H1 (cell line): ENCODE measurements around the gene TLR5. TPM values are rescaled to one million over a fixed set of nuclear protein-coding genes. Genes with fewer than 3 reads are reported as not detected.

Source experiments
- CTCF ChIA-PET: fragments of 300-600 bp; sonication (Branson Sonifier 250); formaldehyde crosslinking; loops from one replicate; lab custom pipeline; 2021; ENCODE audit not compliant: partially characterized antibody; lab: Charles Lee
- POLR2A ChIA-PET: fragments of 300-600 bp; sonication (Branson Sonifier 250); formaldehyde crosslinking; loops from one replicate; lab custom pipeline; 2021; ENCODE audit warnings: inconsistent platforms; ENCODE audit not compliant: partially characterized antibody; lab: Charles Lee
- DNase-seq, 2 experiments: peaks; one replicate each; pipeline versions ENCODE4 v3.0.0 to v3.0.0-alpha.2; 2010 to 2022; ENCODE audit warnings: low spot score in 2 of 2, low read depth in 1 of 2, mixed read lengths in 1 of 2
- FAIRE-seq: peaks from 2 replicates; lab custom pipeline; 2011; peaks lifted over from hg19 to GRCh38; lab: Jason Lieb, UNC
- H2AFZ ChIP-seq: 2 replicates; pipeline ENCODE4 v1.8.1; 2012; ENCODE audit warnings: low read length, inconsistent platforms
- H2AK5ac ChIP-seq: 2 replicates; pipeline ENCODE4 v1.6.1; 2013; ENCODE audit warnings: low read depth, low read length
- H2BK120ac ChIP-seq: replicated peaks from 2 replicates; pipeline ENCODE3; 2013; ENCODE audit warnings: low read depth, low read length, inconsistent platforms
- H2BK12ac ChIP-seq: 2 replicates; pipeline ENCODE4 v1.6.1; 2013; ENCODE audit warnings: low read depth, low read length
- H2BK15ac ChIP-seq: 2 replicates; pipeline ENCODE4 v1.6.1; 2013; ENCODE audit warnings: low read length
- H2BK20ac ChIP-seq: 2 replicates; pipeline ENCODE4 v1.6.1; 2013; ENCODE audit warnings: low read length
- H2BK5ac ChIP-seq: 2 replicates; pipeline ENCODE4 v1.6.1; 2013; ENCODE audit warnings: low read depth, low read length
- H3K14ac ChIP-seq: 2 replicates; pipeline ENCODE4 v1.6.1; 2013; ENCODE audit warnings: inconsistent platforms; ENCODE audit not compliant: insufficient read length
- H3K18ac ChIP-seq: 2 replicates; pipeline ENCODE4 v1.6.1; 2013; ENCODE audit warnings: low read length; ENCODE audit errors: extremely low read depth
- H3K23ac ChIP-seq: 2 replicates; pipeline ENCODE4 v1.6.1; 2013; ENCODE audit warnings: inconsistent platforms; ENCODE audit not compliant: insufficient read length
- H3K23me2 ChIP-seq: 2 replicates; pipeline ENCODE4 v1.6.1; 2013; ENCODE audit warnings: low read depth, low read length
- H3K27ac ChIP-seq: 2 replicates; pipeline ENCODE4 v1.6.1; 2011; ENCODE audit warnings: low read depth, low read length, inconsistent platforms
- H3K27me3 ChIP-seq, 4 experiments: replicated peaks in 1 of 4; 1 replicate in 1 of 4; 2 replicates in 3 of 4; pipeline versions ENCODE4 v1.6.1 to v1.8.1; 2011 to 2013; ENCODE audit warnings: low read length in 3 of 4, mild to moderate bottlenecking in 3 of 4, inconsistent platforms in 2 of 4, mixed read lengths in 2 of 4, moderate library complexity in 1 of 4; ENCODE audit not compliant: control insufficient read depth in 3 of 4, insufficient read depth in 3 of 4; ENCODE audit errors: extremely low read depth in 1 of 4
- H3K36me3 ChIP-seq, 4 experiments: 2 replicates each; pipeline versions ENCODE4 v1.6.1 to v1.8.1; 2011 to 2013; ENCODE audit warnings: mild to moderate bottlenecking in 4 of 4, low read length in 3 of 4, moderate library complexity in 2 of 4, control low read depth in 1 of 4, inconsistent platforms in 1 of 4; ENCODE audit not compliant: insufficient read depth in 4 of 4, control insufficient read depth in 2 of 4
- H3K4ac ChIP-seq: replicated peaks from 2 replicates; pipeline ENCODE3; 2013; ENCODE audit warnings: low read length, low read depth, mixed read lengths, inconsistent platforms; ENCODE audit not compliant: insufficient read length
- H3K4me1 ChIP-seq, 4 experiments: replicated peaks in 1 of 4; 1 replicate in 1 of 4; 2 replicates in 3 of 4; pipeline versions ENCODE4 v1.6.1 to v1.8.1; 2011 to 2013; ENCODE audit warnings: low read length in 3 of 4, inconsistent platforms in 2 of 4, mixed read lengths in 1 of 4; ENCODE audit not compliant: insufficient read depth in 4 of 4, control insufficient read depth in 3 of 4
- H3K4me2 ChIP-seq, 2 experiments: 2 replicates each; pipeline versions ENCODE4 v1.6.1 to v1.8.1; 2011 to 2013; ENCODE audit warnings: low read depth in 2 of 2, low read length in 2 of 2, control low read depth in 1 of 2, inconsistent platforms in 1 of 2, mild to moderate bottlenecking in 1 of 2; ENCODE audit not compliant: insufficient read depth in 1 of 2
- H3K4me3 ChIP-seq, 4 experiments: fragments of 200-600, 300-600 bp in 1 of 4; sonication (generic), shearing (Covaris generic), sonication (Bioruptor Twin) in 1 of 4; 2 replicates each; pipeline versions ENCODE4 v1.5.1 to v1.8.1; 2011 to 2016; ENCODE audit warnings: low read length in 4 of 4, low read depth in 3 of 4, control low read depth in 2 of 4, inconsistent platforms in 2 of 4, mild to moderate bottlenecking in 2 of 4, mixed read lengths in 1 of 4, moderate library complexity in 1 of 4; ENCODE audit not compliant: insufficient read depth in 2 of 4; ENCODE audit errors: extremely low read depth in 1 of 4
- H3K56ac ChIP-seq: replicated peaks from 2 replicates; pipeline ENCODE3; 2013; ENCODE audit warnings: low read depth, mild to moderate bottlenecking, mixed read lengths, low read length, inconsistent platforms; ENCODE audit not compliant: insufficient read length
- H3K79me1 ChIP-seq: 2 replicates; pipeline ENCODE4 v1.6.1; 2013; ENCODE audit warnings: low read depth, low read length, control low read depth
- H3K79me2 ChIP-seq, 2 experiments: 2 replicates each; pipeline versions ENCODE4 v1.6.1 to v1.8.1; 2012 to 2013; ENCODE audit warnings: low read length in 2 of 2, mild to moderate bottlenecking in 2 of 2, inconsistent platforms in 1 of 2; ENCODE audit not compliant: insufficient read depth in 2 of 2, control insufficient read depth in 1 of 2
- H3K9ac ChIP-seq, 4 experiments: replicated peaks in 1 of 4; 1 replicate in 1 of 4; 2 replicates in 3 of 4; pipeline versions ENCODE4 v1.6.1 to v1.8.1; 2011 to 2013; ENCODE audit warnings: low read depth in 3 of 4, low read length in 3 of 4, control low read depth in 2 of 4, mild to moderate bottlenecking in 2 of 4, moderate library complexity in 2 of 4, inconsistent platforms in 1 of 4; ENCODE audit errors: extremely low read depth in 1 of 4
- H3K9me3 ChIP-seq, 2 experiments: 2 replicates each; pipeline versions ENCODE4 v1.6.1 to v1.8.1; 2012 to 2013; ENCODE audit warnings: mild to moderate bottlenecking in 2 of 2, moderate library complexity in 2 of 2, control low read depth in 1 of 2, inconsistent platforms in 1 of 2, low read depth in 1 of 2, low read length in 1 of 2, mixed read lengths in 1 of 2; ENCODE audit not compliant: insufficient read depth in 2 of 2
- H4K20me1 ChIP-seq, 2 experiments: replicated peaks in 1 of 2; 2 replicates each; pipeline versions ENCODE3 to v1.8.1; 2011 to 2013; ENCODE audit warnings: inconsistent platforms in 2 of 2, low read length in 2 of 2, mild to moderate bottlenecking in 1 of 2; ENCODE audit not compliant: insufficient read depth in 2 of 2, control insufficient read depth in 1 of 2
- H4K5ac ChIP-seq: 2 replicates; pipeline ENCODE4 v1.6.1; 2013; ENCODE audit warnings: low read length, low read depth, mixed read lengths, inconsistent platforms; ENCODE audit not compliant: insufficient read length
- H4K8ac ChIP-seq: 2 replicates; pipeline ENCODE4 v1.8.0; 2013; ENCODE audit warnings: mild to moderate bottlenecking, moderate library complexity, low read length, inconsistent platforms; ENCODE audit not compliant: insufficient read depth; ENCODE audit errors: extremely low read depth
- H4K91ac ChIP-seq: replicated peaks from 2 replicates; pipeline ENCODE3; 2013; ENCODE audit warnings: low read length, mixed read lengths, inconsistent platforms; ENCODE audit not compliant: insufficient read length
- CBX5 ChIP-seq: fragments of 300-800, 300-1000 bp; sonication (generic); IDR thresholded peaks from 2 replicates; pipeline ENCODE4 v1.7.1; 2016; ENCODE audit warnings: antibody characterized with exemption, low read length, low read depth
- GABPA ChIP-seq: IDR thresholded peaks from 2 replicates; pipeline ENCODE4 v1.6.1; 2011; ENCODE audit warnings: mild to moderate bottlenecking, low read length, moderate library complexity, borderline replicate concordance; ENCODE audit not compliant: insufficient read depth
- HDAC6 ChIP-seq: IDR thresholded peaks from one replicate; pipeline ENCODE4 v1.7.1; 2012; ENCODE audit warnings: low read depth, mild to moderate bottlenecking, inconsistent platforms, low read length, moderate library complexity
- KDM5A ChIP-seq: fragments of 200-600 bp; IDR thresholded peaks from 2 replicates; pipeline ENCODE4 v1.7.1; 2012; ENCODE audit warnings: mild to moderate bottlenecking, low read length, inconsistent platforms, mixed read lengths
- POLR2A ChIP-seq, 2 experiments: IDR thresholded peaks; 1 replicate in 1 of 2; 2 replicates in 1 of 2; pipeline ENCODE4 v1.6.1; 2011; ENCODE audit warnings: low read depth in 2 of 2, low read length in 2 of 2, mild to moderate bottlenecking in 2 of 2; ENCODE audit errors: control extremely low read depth in 1 of 2
- POLR2AphosphoS5 ChIP-seq: IDR thresholded peaks from 2 replicates; pipeline ENCODE4 v1.6.1; 2011; ENCODE audit warnings: low read depth, low read length
- POU5F1 ChIP-seq: IDR thresholded peaks from 2 replicates; pipeline ENCODE4 v1.6.1; 2011; ENCODE audit warnings: low read depth, mild to moderate bottlenecking, low read length, moderate library complexity
- SIN3A ChIP-seq, 2 experiments: IDR thresholded peaks in 1 of 2; conservative IDR thresholded peaks in 1 of 2; 2 replicates each; pipeline ENCODE4 v1.6.1; 2011 to 2012; ENCODE audit warnings: low read length in 2 of 2, improper control_type of control experiment in 1 of 2, low read depth in 1 of 2, mild to moderate bottlenecking in 1 of 2
- SIRT6 ChIP-seq: IDR thresholded peaks from one replicate; pipeline ENCODE4 v1.7.1; 2012; ENCODE audit warnings: low read length, inconsistent platforms
- SIX5 ChIP-seq: IDR thresholded peaks from 2 replicates; pipeline ENCODE4 v1.6.1; 2011; ENCODE audit warnings: mild to moderate bottlenecking, low read depth, low read length
- SP1 ChIP-seq: IDR thresholded peaks from 2 replicates; pipeline ENCODE4 v1.6.1; 2011; ENCODE audit warnings: low read depth, low read length
- SP4 ChIP-seq: IDR thresholded peaks from 2 replicates; pipeline ENCODE4 v1.6.1; 2012; ENCODE audit warnings: low read length, inconsistent platforms
- SRF ChIP-seq: IDR thresholded peaks from 2 replicates; pipeline ENCODE4 v1.6.1; 2011; ENCODE audit warnings: mild to moderate bottlenecking, low read depth, low read length, moderate library complexity
- WGBS, 2 experiments: shearing (Covaris generic) in 1 of 2; methylation state at CpG; one replicate each; pipeline versions ENCODE4 v1.1.6 to v1.1.7; 2013 to 2015; ENCODE audit warnings: low lambda C conversion rate in 2 of 2, mixed read lengths in 2 of 2, inconsistent platforms in 1 of 2, low coverage in 1 of 2, missing lambda C conversion rate in 1 of 2; ENCODE audit not compliant: insufficient replicate concordance in 2 of 2, insufficient coverage in 1 of 2, insufficient read length in 1 of 2; ENCODE audit errors: extremely low coverage in 1 of 2, missing lambda C conversion rate in 1 of 2; 5-methylcytosine and 5-hydroxymethylcytosine counted together
- polyA plus RNA-seq, 7 experiments: library from polyadenylated mRNA; depleted of rRNA in 3 of 7; stranded (reverse) in 5 of 7; unstranded in 2 of 7; fragments of >200 nt in 5 of 7; fragments of 200-250 nt in 2 of 7; gene quantifications; 1 replicate in 5 of 7; 2 replicates in 1 of 7; 4 replicates in 1 of 7; pipeline versions ENCODE4 v1.2.1 to v1.2.3, GENCODE V29; 2011 to 2013; ENCODE audit warnings: missing spikeins in 2 of 7, mixed read lengths in 2 of 7
- total RNA-seq: library from RNA; stranded (reverse); fragmentation: NEBNext Ultra II Directional; extraction: Animal tissue kit (Norgen Biotek cat#: 25700); gene quantifications from 2 replicates; pipeline ENCODE4 v1.2.1, GENCODE V29; 2021

TLR5 gene
- total and polyA plus RNA-seq, 2 of the 8 experiments (the other 6 are each of a cell fraction or from before 2014, with no cell fraction given) = 0.35 to 0.74 TPM

DNA sequence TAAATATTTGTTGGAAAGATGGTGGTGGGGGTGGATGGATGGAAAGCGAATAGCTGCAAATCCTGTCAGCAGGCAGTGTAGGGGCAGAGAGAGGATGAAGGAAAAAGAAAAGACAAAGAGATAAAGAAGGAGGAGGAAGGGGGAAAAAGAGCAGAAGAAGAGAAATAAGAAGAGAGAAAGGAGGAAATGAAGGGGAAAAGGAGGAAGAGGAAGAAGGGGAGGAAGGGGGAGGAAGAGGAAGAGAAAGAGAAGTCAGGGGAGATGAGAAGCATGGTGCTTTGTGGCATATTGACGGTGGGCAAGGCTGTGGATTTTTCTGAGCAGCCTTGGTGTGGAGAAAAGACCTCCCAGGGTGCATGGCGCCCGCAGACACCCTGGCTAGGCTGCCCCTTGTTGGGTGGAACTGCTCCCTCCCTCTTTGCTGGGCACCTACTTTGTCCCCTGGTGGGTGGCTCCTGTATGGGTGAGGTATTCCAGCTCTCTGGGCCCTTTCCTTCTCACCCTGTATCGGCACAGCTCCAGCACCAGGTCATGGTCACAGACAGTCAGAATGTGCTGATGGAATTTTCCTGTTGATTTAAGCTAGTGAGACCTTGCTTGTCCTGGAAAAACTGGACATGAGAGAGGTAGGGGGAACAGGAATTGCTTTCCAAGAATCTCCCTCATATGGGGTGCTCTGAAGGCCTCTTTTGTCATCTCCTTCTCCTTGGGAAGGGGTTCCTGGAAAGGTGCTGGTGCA, 45.7 kb upstream of the TLR5 start:
- Histone ChIP-seq H3K18ac (no peak overlapping the region), H3K4me2 (no peak overlapping the region), H3K27me3 (no peaks in the 10 kb centered on the region), H3K23me2 (no peaks in the 10 kb centered on the region), H3K36me3 (no peaks in the 10 kb centered on the region), H3K4me1 (no peaks in the 10 kb centered on the region), H3K4ac (no peak overlapping the region), H2AK5ac (no peak overlapping the region), H3K79me1 (no peaks in the 10 kb centered on the region), H3K9me3 (no peaks in the 10 kb centered on the region), H3K4me3 (no peak overlapping the region), H3K79me2 (no peaks in the 10 kb centered on the region), H4K8ac (no peak overlapping the region), H3K23ac (no peak overlapping the region), H2BK120ac (no peak overlapping the region), H4K91ac (no peak overlapping the region), H3K9ac (no peak overlapping the region), H3K14ac (no peak overlapping the region), H2BK5ac (no peak overlapping the region), H4K20me1 (no peaks in the 10 kb centered on the region), H3K27ac (no peak overlapping the region), H4K5ac (no peak overlapping the region), H2BK20ac (no peak overlapping the region), H2BK15ac (no peak overlapping the region), H3K56ac (no peak overlapping the region), H2BK12ac (no peak overlapping the region), H2AFZ (no peak overlapping the region)
- TF ChIP-seq SIN3A (conservative IDR thresholded peaks at IDR 0.05 in 1 of 2, IDR thresholded peaks at IDR 0.05 in 1 of 2; ENCODE audit: low read depth in 1 of 2, low read length in 2 of 2) = no peak
- no peak for TF ChIP-seq POLR2A (IDR thresholded peaks at IDR 0.05; ENCODE audit: control extremely low read depth in 1 of 2, low read depth in 2 of 2, low read length in 2 of 2)
- TF ChIP-seq POU5F1 = no peak
- TF ChIP-seq KDM5A = no peak
- no peak for TF ChIP-seq GABPA
- no peak for TF ChIP-seq POLR2AphosphoS5
- TF ChIP-seq CBX5 = no peak
- no peak for TF ChIP-seq SIX5
- TF ChIP-seq SRF = no peak
- no peak for TF ChIP-seq SP1
- no peak for TF ChIP-seq SP4
- no peak for TF ChIP-seq SIRT6
- TF ChIP-seq HDAC6 = no peak
- 87% methylated on average over 5 of the region's 5 CpGs; no CpG with 5 or more reads in 1 of the 2 experiments for WGBS, 2 experiments
- no peak for DNase-seq
- POLR2A ChIA-PET = no interaction called here
- no peak for FAIRE-seq
- CTCF ChIA-PET = interaction anchor here (1.3 kb wide), 1 partner anchor 14 kb away, joined by 4 read pairs; no protein-coding TSS in a partner anchor
